Bronchial epithelial cell (primary cell): ENCODE results near the gene SLFN11. TPM values are rescaled to one million over a fixed set of nuclear protein-coding genes. Genes with fewer than 3 reads are reported as not detected.
"Not testable (repeated sequence)": the region's sequence is repeated elsewhere in the genome, so short reads cannot be mapped to it uniquely, and the experiment has no call there.

Source experiments
- DNase-seq: peaks from one replicate; pipeline ENCODE4 v3.0.0-alpha.2; 2010; ENCODE audit warnings: low read depth
- FAIRE-seq: peaks from 2 replicates; lab custom pipeline; 2011; peaks lifted over from hg19 to GRCh38; lab: Jason Lieb, UNC
- H3K27me3 ChIP-seq: 2 replicates; pipeline ENCODE4 v1.5.1; 2011; ENCODE audit warnings: low read length; ENCODE audit not compliant: control insufficient read depth, insufficient read depth
- H3K36me3 ChIP-seq: 2 replicates; pipeline ENCODE4 v1.5.1; 2011; ENCODE audit warnings: low read length; ENCODE audit not compliant: control insufficient read depth, insufficient read depth
- H3K4me3 ChIP-seq: 2 replicates; pipeline ENCODE4 v1.5.1; 2011; ENCODE audit warnings: mild to moderate bottlenecking, low read depth, low read length, control low read depth
- total RNA-seq: library from RNA; depleted of rRNA; stranded (reverse); fragments of >200 nt; gene quantifications from 2 replicates; pipeline ENCODE4 v1.2.1, GENCODE V29; 2014
- TF ChIP-seq, protein P1 (sequence below): IDR thresholded peaks from 2 replicates; pipeline ENCODE4 v1.5.1; 2011; ENCODE audit warnings: mild to moderate bottlenecking, moderate library complexity, low read length, control low read depth, inconsistent platforms; ENCODE audit not compliant: insufficient read depth, severe bottlenecking

Gene SLFN11
- total RNA-seq, 1 donor from 2014 or later = 6.1 TPM

DNA sequence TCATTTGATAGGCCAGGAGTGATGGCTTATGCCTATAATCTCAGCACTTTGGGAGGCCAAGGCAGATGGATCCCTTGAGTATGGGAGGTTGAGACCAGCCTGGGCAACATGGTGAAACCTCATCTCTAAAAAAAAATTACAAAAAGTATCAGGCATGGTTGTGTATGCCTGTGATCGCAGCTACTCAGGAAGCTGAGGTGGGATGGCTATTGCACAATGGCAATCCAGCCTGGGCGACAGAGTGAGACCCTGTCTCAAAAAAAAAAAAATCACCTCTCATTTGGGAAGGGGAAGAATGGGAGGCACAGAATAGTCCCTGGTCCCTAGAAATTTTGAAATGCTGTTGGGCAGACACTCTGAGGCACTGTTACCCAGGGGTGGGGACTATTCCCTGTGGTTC, 35.2 kb downstream of the SLFN11 start:
- Histone ChIP-seq H3K4me3 (no peak overlapping the region), H3K27me3 (peaks cover 6% of the 10 kb centered on the region), H3K36me3 (no peaks in the 10 kb centered on the region)
- TF ChIP-seq, protein P1, sequence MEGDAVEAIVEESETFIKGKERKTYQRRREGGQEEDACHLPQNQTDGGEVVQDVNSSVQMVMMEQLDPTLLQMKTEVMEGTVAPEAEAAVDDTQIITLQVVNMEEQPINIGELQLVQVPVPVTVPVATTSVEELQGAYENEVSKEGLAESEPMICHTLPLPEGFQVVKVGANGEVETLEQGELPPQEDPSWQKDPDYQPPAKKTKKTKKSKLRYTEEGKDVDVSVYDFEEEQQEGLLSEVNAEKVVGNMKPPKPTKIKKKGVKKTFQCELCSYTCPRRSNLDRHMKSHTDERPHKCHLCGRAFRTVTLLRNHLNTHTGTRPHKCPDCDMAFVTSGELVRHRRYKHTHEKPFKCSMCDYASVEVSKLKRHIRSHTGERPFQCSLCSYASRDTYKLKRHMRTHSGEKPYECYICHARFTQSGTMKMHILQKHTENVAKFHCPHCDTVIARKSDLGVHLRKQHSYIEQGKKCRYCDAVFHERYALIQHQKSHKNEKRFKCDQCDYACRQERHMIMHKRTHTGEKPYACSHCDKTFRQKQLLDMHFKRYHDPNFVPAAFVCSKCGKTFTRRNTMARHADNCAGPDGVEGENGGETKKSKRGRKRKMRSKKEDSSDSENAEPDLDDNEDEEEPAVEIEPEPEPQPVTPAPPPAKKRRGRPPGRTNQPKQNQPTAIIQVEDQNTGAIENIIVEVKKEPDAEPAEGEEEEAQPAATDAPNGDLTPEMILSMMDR = no peak
- no peak for DNase-seq
- no peak for FAIRE-seq

DNA sequence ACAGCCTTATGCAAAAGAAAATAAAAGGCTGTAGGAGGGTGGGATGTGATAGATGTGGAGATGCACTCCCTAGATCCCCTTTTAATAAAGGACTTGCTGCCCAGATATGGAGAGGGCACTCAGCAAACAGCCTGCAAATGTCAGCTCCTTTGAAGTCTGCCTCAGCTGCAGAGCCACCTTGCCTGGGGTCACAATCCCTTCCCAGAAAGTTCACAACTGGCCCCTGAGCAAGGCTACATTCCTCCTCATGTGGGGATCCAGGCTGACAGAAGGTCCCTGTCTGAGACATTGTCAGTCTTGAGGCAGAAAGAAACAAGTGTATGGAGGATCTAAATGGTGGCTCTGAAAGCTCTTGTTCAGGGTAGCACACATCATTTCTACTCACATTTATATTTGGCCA, 36.1 kb downstream of the SLFN11 start:
- Histone ChIP-seq H3K4me3 (no peak overlapping the region), H3K36me3 (no peaks in the 10 kb centered on the region), H3K27me3 (peaks cover 6% of the 10 kb centered on the region)
- DNase-seq = no peak
- FAIRE-seq = no peak
- TF ChIP-seq, protein P1 = no peak

DNA sequence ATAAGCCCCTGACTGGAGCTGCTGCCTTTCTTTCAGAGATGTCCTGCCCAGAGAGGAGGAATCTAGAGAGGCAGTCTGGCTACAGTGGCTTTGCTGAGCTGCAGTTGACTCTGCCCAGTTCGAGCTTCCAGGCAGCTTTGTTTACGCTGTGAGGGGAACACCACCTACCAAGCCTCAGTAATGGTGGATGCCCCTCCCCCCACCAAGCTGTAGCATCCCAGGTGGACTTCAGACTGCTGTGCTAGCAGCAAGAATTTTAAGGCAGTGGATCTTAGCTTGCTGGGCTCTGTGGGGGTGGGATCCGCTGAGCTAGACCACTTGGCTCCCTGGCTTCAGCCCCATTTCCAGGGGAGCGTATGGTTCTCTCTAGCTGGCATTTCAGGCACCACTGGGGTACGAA, 39.8 kb downstream of the SLFN11 start:
- FAIRE-seq, H3K27me3 ChIP-seq, DNase-seq: not testable (repeated sequence)

DNA sequence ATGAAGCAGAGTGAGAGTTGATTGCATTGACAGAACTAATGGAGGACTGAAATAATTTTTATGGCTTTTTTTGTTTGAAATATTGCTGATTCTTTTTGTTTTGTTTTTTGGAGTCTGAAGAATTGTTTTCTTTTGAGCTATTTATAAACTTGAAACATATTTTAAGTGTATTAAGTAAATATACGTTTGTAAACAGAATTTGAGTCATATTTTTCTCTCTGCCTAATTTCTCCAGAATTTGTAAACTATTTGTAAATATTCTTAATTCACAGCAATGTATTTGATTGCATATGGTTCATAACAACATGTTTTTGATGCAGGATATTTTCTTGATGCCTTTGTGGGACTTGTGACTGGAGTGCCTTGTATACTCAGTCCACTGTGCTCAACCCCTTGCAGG, 50.7 kb downstream of the SLFN11 start:
- H3K4me3 ChIP-seq = no peak overlapping the region
- H3K36me3 ChIP-seq = no peaks in the 10 kb centered on the region
- TF ChIP-seq, protein P1 = no peak
- no peaks in the 10 kb centered on the region for H3K27me3 ChIP-seq
- DNase-seq = no peak
- no peak for FAIRE-seq

More for the DNA sequence above, 39.8 kb downstream of the SLFN11 start:
- H3K36me3 ChIP-seq, H3K4me3 ChIP-seq: not testable (repeated sequence)

DNA sequence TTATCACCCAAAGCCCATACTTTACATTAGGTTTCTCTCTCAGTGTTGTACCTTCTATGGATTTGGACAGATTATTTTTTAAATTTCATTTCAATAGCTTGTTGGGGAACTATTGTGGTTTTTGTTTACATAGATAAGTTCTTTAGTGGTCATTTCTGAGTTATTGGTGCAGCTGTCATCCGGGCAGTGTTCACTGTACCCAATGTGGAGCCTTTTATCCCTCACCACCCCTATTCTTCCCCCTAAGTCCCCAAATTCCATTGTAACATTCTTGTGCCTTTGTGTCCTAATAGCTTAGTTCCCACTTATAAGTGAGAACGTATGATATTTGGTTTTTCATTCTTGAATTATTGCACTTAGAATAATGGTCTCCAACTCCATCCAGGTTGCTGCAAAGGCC, 57.5 kb downstream of the SLFN11 start:
- DNase-seq = no peak
- TF ChIP-seq, protein P1 = no peak
- Histone ChIP-seq H3K4me3 (no peak overlapping the region), H3K27me3 (no peaks in the 10 kb centered on the region), H3K36me3 (no peaks in the 10 kb centered on the region)
- no peak for FAIRE-seq

DNA sequence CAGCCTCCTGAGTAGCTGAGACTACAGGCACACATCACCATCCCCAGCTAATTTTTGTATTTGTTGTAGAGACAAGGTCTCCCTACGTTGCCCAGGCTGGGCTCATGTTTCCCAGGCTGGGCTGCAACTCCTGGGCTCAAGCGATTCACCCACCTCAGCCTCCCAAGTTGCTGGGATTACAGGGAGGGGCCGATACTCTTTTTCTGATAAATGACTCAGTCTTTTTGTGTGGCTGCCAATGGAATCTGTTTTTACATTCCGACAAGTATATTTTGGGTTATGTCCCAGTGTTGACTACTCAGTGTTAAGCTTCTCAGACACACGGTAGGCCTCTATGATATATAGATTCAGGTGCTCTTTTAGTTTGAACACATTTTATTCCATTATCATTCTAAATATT, 58.1 kb downstream of the SLFN11 start:
- H3K27me3 ChIP-seq = no peaks in the 10 kb centered on the region
- no peak overlapping the region for H3K4me3 ChIP-seq
- H3K36me3 ChIP-seq = no peaks in the 10 kb centered on the region
- DNase-seq (peak; percentile 87), FAIRE-seq (no peak)
- TF ChIP-seq, protein P1 = no peak
